ENCODE measurements around the gene CREB5.

CREB5 gene

GRCh38 chr7:28766359-28766758, 354.0 kb downstream of the CREB5 start:
- Histone ChIP-seq H3K4me3 (ENCODE audit: low read length, poor library complexity, severe bottlenecking) (no peak overlapping the region), H3K4me1 (ENCODE audit: insufficient read depth, low read length, poor library complexity, severe bottlenecking) (no peaks in the 10 kb centered on the region), H3K36me3 (ENCODE audit: insufficient read depth, low read length) (no peaks in the 10 kb centered on the region), H3K27me3 (ENCODE audit: insufficient read depth, low read length, poor library complexity, severe bottlenecking) (no peaks in the 10 kb centered on the region), H3K9me2 (replicated peaks; ENCODE audit: low read depth, low read length) (no peaks in the 10 kb centered on the region), H2AFZ (ENCODE audit: low read length) (no peak overlapping the region), H3K79me2 (ENCODE audit: insufficient read depth, low read length) (no peaks in the 10 kb centered on the region), H3K9me3 (ENCODE audit: insufficient read depth, low read depth, low read length) (no peaks in the 10 kb centered on the region), H3K4me2 (ENCODE audit: low read depth, low read length, poor library complexity, severe bottlenecking) (no peak overlapping the region), H4K20me1 (ENCODE audit: insufficient read depth, low read length, poor library complexity, severe bottlenecking) (no peaks in the 10 kb centered on the region), H3K9ac (ENCODE audit: low read depth, low read length, poor library complexity, severe bottlenecking) (no peak overlapping the region), H3F3A (ENCODE audit: low read depth) (no peaks in the 10 kb centered on the region)
- TF ChIP-seq EZH2phosphoT487 (IDR thresholded peaks at IDR 0.05; ENCODE audit: borderline replicate concordance), result no peak
- TF ChIP-seq, protein P1, sequence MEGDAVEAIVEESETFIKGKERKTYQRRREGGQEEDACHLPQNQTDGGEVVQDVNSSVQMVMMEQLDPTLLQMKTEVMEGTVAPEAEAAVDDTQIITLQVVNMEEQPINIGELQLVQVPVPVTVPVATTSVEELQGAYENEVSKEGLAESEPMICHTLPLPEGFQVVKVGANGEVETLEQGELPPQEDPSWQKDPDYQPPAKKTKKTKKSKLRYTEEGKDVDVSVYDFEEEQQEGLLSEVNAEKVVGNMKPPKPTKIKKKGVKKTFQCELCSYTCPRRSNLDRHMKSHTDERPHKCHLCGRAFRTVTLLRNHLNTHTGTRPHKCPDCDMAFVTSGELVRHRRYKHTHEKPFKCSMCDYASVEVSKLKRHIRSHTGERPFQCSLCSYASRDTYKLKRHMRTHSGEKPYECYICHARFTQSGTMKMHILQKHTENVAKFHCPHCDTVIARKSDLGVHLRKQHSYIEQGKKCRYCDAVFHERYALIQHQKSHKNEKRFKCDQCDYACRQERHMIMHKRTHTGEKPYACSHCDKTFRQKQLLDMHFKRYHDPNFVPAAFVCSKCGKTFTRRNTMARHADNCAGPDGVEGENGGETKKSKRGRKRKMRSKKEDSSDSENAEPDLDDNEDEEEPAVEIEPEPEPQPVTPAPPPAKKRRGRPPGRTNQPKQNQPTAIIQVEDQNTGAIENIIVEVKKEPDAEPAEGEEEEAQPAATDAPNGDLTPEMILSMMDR (conservative IDR thresholded peaks at IDR 0.05; ENCODE audit: low read length), result no peak

DNA sequence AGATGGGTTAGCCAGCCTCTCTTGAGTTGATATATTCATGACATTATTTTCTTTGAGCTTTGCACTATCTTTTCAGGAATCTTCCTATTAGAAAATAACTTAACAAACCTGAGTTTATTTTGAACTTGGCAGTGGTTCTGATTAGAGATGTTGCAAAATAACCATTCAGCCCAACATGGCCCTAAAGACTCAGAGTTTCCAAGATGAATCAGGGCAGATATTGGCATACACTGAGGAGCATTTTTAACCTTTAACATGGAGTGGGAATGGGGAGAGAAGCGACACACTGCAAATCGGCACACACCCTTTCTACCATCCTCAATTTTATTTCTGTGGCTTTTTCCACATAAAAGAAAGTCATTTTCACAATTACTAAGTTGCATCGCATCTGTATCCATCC, 355.0 kb downstream of the CREB5 start:
- H3F3A ChIP-seq (ENCODE audit: low read depth), result no peaks in the 10 kb centered on the region
- no peaks in the 10 kb centered on the region for H3K27me3 ChIP-seq (ENCODE audit: insufficient read depth, low read length, poor library complexity, severe bottlenecking)
- H3K79me2 ChIP-seq (ENCODE audit: insufficient read depth, low read length), result no peaks in the 10 kb centered on the region
- H4K20me1 ChIP-seq (ENCODE audit: insufficient read depth, low read length, poor library complexity, severe bottlenecking), result no peaks in the 10 kb centered on the region
- H3K36me3 ChIP-seq (ENCODE audit: insufficient read depth, low read length), result no peaks in the 10 kb centered on the region
- no peak overlapping the region for H2AFZ ChIP-seq (ENCODE audit: low read length)
- TF ChIP-seq, protein P1 (conservative IDR thresholded peaks at IDR 0.05; ENCODE audit: low read length), result no peak
- TF ChIP-seq EZH2phosphoT487 (IDR thresholded peaks at IDR 0.05; ENCODE audit: borderline replicate concordance), result no peak
- no peak overlapping the region for H3K4me2 ChIP-seq (ENCODE audit: low read depth, low read length, poor library complexity, severe bottlenecking)
- H3K9me3 ChIP-seq (ENCODE audit: insufficient read depth, low read depth, low read length), result no peaks in the 10 kb centered on the region
- no peak overlapping the region for H3K4me3 ChIP-seq (ENCODE audit: low read length, poor library complexity, severe bottlenecking)
- no peak overlapping the region for H3K9ac ChIP-seq (ENCODE audit: low read depth, low read length, poor library complexity, severe bottlenecking)
- H3K4me1 ChIP-seq (ENCODE audit: insufficient read depth, low read length, poor library complexity, severe bottlenecking), result no peaks in the 10 kb centered on the region
- no peaks in the 10 kb centered on the region for H3K9me2 ChIP-seq (replicated peaks; ENCODE audit: low read depth, low read length)

GRCh38 chr7:28768577-28769147, 356.3 kb downstream of the CREB5 start:
- no peaks in the 10 kb centered on the region for H4K20me1 ChIP-seq (ENCODE audit: insufficient read depth, low read length, poor library complexity, severe bottlenecking)
- no peaks in the 10 kb centered on the region for H3K27me3 ChIP-seq (ENCODE audit: insufficient read depth, low read length, poor library complexity, severe bottlenecking)
- no peak overlapping the region for H3K4me2 ChIP-seq (ENCODE audit: low read depth, low read length, poor library complexity, severe bottlenecking)
- no peak overlapping the region for H2AFZ ChIP-seq (ENCODE audit: low read length)
- H3K79me2 ChIP-seq (ENCODE audit: insufficient read depth, low read length), result no peaks in the 10 kb centered on the region
- H3K4me1 ChIP-seq (ENCODE audit: insufficient read depth, low read length, poor library complexity, severe bottlenecking), result no peaks in the 10 kb centered on the region
- no peak for TF ChIP-seq EZH2phosphoT487 (IDR thresholded peaks at IDR 0.05; ENCODE audit: borderline replicate concordance)
- TF ChIP-seq, protein P1 (conservative IDR thresholded peaks at IDR 0.05; ENCODE audit: low read length), result no peak
- no peak overlapping the region for H3K4me3 ChIP-seq (ENCODE audit: low read length, poor library complexity, severe bottlenecking)
- H3K9ac ChIP-seq (ENCODE audit: low read depth, low read length, poor library complexity, severe bottlenecking), result no peak overlapping the region
- no peaks in the 10 kb centered on the region for H3K36me3 ChIP-seq (ENCODE audit: insufficient read depth, low read length)
- no peaks in the 10 kb centered on the region for H3K9me3 ChIP-seq (ENCODE audit: insufficient read depth, low read depth, low read length)
- H3K9me2 ChIP-seq (replicated peaks; ENCODE audit: low read depth, low read length), result no peaks in the 10 kb centered on the region
- no peaks in the 10 kb centered on the region for H3F3A ChIP-seq (ENCODE audit: low read depth)

Data from Loucy (cell line).